IPS DF 4.7 (cell line): ENCODE measurements around the gene MITF.

Experiments used
- DNase-seq: peaks from one replicate; pipeline ENCODE4 v3.0.0-alpha.2; 2013; ENCODE audit warnings: low spot score; ENCODE audit errors: extremely low read depth

The MITF gene

DNA sequence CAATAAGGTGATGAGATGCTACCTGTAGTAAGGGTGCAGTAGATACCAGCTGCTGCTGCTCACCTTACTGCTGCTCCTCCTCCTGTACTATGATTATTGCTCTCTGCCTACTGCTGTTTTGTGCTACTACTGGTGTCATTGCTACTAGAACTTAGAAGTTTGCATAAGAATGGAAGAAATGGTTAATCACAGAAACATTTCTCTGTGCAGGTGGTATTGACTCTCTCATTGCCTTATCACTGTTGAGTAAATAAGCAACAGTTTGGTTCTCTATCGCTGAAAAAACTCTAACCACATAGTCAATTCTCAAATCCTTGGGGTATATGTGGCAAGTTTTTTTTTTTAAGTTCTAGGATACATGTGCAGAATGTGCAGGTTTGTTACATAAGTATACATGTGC is 16.5 kb downstream of the MITF start:
- DNase-seq: no peak

DNA sequence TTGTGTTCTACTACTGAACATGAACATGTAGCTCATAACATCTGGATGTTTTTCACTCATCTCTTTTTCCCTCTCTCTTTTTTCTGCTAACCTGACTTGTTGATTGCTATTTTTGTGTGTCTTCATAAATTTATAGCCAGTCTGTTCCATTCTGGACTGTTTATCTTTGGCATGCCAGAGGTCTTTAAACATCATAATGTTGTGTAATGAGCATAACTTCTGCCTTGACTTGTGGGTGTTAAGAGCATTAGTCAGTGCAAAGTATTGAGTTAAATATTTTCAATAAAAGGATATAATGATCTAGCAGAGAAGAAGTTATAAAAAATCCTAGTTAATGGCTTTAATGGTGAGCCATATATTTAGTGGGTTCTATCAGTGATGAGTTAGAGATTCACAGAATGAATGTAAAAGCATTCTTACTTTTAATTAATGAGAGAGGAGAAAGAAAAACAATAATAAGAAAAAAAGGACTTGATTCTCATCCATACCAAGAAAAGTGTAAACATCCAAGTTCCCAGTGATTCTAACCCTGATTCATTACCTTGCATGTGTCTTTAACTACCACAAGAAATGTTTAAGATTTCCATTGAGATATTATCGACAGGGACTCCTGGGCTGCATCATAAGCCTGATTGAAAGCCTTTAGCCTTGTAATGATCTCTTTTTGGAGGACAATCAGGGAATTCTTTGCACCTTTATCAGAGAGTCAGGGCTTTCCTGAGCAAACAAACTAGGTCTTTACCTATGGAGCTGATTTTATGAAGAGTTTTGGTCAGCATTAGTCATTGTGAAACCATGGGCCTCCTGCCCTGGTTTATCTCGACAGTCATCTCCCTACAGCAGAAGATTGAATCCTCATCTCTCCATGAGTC is 22.9 kb downstream of the MITF start:
- no peak for DNase-seq

DNA sequence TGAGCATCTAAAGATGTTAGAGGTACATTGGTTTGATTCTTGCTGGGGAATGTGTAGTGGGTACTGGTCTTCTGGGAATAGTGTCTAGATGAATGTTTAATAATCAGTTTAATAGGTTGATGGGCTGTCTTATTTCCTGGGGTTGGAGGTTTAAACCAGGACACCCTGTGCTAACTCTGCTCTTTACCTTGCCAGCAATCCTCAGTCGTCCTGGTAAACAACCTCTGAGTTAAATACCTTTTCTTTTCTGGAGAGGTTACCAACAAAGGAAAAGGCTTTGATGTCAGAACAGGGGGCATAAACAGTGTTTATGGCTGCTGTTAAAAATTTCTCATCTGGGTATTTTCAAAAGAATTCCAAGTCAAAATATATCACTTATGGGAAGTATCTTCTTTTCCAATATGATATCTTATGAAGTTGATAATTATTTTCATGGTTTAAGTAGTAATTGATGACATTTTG is 23.5 kb downstream of the MITF start:
- no peak for DNase-seq

DNA sequence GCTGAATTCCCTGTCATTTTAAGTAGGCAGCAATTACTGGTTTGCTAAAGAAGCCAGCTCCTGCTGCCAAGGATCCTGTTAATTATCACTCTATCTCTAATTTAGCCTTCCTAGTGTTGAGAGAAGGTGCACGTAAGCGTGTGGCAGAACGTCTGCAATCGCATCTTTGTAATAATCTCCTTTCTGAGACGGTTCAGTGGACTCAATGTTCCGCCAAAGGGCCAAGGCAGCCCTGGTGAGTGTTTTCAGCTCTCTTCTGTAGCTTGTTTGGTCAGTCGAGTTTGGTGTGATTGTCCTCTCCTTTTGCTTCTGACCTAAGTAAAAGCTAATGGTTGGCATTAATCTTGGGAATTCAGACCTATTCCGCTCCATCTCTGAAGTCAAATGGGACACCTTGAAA is 24.2 kb downstream of the MITF start:
- DNase-seq: no peak

DNA sequence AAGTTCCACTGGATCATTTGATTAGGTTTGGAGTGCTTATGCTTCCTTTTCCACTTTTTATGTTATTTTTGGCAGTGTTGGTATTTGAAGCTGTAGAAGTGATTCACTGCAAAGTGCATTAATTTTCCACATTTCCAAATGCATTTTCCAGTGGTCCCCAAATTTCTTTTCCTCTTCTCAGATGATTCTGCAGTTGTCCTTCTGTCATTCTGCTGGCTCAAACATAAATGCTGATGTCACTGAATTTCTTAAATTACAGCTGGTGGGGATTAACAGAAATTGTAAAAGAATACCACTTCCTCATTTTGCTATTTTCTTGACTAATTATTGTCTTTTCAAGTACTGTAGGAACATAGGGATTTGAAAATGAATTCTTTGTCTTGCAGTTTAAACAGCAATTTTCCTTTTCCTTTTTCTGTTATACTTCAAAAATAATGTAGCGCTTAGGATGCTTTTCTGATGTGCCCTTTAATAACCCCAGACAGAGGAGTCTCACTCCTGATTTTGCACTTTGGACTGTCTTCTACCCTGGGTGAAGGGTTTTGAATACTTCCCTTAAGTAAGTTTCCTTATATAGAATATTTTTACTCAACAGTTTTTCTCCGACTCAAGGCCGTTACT is 25.0 kb downstream of the MITF start:
- DNase-seq: no peak

DNA sequence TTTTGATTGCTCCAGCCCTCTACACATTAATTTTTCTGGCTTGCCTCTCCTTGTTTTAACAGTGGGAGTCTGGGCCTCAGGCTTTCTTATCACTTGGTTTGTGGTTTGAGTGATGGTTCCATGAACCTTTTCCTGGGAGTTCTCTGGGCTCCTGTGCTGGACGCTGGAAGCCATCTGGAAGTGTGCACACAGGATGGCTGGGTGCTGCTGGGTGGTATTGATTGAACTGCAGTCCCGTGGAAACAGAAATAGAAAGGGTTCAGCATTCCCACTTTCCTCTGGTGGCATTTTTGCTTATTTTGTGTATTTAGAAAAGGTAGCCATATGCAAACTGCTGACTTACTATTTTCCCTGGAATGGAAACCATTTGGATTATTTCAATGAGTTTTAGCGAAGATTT is 25.6 kb downstream of the MITF start:
- no peak for DNase-seq

DNA sequence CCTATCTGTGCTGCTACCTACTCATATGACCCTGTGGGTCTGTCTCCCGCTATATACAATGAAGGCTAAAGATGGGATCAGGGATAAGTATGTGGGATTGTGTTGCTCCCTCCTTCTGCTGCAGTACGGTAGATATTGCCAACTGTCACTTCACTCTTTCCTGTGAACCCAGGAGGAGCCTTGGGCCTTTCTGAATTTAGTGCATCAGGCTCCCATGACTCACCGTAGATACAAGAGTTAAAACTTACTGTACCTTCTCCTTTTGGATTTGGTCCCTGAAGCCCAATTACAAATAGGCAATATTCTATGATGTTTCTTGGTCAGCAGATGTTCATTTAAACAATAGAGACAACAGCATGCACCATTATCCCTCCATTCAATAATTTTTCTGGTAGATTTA is 27.4 kb downstream of the MITF start:
- DNase-seq: no peak

DNA sequence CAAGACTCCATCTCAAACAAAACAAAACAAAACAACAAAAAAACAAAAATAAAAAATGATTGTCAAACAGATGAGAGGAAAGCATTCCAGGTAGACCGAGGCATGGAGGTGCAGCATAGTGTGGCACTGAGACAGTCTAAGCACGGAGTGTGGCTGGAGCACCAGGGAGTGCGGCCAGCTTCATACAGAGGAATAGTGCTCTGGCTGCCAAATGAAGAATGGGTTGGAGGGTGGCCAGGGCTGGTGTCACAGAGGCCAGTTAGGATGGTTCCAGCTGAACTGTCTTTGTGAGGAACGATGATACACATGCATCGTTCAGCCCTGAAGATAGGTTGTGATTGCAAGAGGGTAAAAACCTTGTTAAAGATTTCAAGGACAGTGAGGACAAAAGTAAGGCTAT is 28.3 kb downstream of the MITF start:
- no peak for DNase-seq

DNA sequence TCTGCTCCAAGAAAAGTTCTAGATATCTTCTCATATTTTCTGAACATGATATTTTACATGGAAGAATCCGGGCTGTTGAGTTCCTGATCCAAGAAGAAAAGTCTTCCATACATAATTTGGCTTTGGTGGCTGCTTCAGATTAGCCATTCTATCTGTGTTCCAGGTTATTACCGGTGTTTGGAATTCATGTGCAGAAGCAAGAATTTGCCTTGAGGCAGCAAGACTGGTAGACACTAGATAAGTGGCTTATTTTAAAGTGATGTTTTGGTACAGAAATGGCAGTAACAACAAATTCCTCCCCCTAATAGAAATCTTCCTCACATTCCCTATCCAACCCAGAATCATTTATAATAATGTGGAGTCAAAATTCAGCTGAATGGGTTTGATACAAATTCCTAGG is 29.2 kb downstream of the MITF start:
- no peak for DNase-seq

DNA sequence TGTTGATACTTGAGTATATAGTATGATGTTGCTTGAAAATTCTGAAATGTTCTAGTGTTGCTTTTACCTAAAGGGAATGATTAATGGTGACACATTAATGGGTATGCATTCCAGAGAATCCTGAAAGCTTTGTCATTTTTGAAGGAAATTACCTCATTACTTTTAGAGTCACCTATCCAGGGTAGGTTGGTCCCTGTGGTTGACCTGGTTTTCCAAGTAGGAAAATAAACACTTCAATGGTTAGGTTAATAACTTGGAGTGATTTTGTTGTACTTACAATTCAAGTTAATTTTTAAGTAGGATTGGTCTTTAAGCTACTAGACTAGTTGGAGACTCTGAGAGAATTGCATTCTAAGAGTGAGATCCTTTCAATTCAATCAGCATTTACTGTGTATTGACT is 31.0 kb downstream of the MITF start:
- no peak for DNase-seq

DNA sequence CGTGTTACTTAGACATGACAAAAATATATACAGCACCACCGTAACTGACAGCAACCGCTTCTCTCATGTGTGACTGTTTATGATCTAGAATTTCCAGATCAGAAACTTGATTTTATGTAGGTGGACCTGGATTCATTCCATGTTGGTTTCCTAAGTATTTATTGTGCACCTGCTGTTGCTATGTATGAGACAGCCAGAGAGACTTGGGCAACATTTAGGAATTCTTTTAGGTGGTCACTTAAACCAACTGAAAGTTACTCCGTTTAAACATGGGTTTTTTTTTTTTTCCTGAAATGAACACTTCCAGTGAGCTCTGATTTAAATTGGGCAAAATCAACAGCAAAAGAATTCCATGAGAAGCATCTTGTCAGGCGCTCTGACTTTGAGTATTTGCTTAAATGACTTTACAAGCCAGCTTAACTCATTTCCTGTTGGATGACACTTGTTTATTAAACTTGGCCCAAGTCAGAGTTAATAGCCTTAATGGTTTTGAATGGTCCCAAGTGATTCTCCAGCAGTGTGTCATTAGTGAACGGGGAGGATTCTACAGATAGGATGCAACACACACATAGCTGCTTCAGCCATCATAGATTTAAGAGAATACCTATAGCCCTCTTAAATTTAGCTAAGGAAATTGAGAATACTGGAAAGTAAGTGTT is 31.8 kb downstream of the MITF start:
- no peak for DNase-seq

DNA sequence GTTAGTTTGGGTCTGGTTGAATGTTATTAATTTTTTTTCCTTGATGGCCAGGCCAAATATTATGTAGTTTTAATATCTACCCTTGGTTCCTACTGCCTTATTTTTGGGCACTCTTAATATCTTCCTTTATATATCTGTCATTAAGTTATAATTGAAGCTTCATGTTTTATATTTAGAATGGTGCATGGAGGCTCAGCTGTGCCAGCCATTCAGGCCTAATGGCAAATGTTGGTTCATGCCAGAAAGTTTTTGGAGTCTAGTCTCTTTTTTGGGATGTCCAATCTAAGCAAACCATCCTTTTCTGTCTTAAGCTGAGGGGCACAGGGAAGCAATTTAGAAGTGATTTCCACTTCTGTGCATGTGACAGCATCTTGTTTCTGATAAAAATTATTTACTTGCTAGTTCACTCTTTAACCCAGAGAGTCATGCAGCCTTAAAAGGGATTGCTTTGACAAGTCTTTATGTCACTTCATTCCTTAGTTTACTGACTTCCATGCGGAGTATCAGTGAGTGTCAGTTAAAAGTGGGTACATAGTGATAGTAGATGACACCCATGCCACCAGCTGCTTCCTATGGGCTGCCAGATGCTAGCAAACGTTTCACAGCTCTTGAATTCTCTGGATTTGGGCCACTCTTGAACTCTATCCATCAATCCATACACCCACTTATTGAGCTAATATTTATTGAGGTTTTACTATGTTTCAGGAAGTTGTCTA is 33.0 kb downstream of the MITF start:
- no peak for DNase-seq

DNA sequence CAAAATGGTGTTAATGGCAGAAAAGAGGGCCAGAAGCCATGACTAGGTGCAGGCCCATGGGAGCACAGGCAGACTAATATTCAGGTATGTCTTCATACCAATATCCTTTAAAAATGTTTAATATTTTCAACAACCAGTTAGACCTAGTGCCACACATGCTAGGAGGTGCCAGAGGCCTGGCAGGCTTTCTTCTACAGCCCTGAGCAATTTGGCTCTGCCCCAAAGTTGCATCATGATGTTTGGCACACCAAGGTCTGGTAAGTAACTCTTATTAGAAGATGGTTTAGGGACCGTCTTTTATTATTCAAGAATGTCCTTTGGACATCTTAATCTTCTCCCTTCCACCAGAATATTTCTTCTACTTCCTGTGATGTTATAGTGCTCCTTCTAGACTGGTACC is 34.8 kb downstream of the MITF start:
- DNase-seq: no peak

DNA sequence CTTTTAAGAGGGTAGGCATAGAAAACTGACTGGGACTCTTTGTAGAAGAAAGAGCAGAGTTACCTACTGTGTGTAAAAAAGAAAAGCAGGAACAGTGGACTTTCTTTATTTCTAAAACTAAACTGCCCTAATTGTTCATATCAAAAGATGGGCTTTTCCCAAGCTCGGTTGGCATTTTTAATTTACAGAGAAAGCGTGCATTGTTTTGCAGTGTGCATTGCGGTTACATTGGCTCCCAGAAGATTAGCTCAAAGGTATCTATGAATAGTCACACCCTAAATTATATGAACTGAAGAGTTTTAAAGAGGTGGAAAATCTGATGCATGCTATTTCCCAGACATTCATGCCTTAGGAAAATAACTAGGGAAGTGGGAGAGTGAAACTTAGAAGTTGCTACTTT is 36.5 kb downstream of the MITF start:
- no peak for DNase-seq

DNA sequence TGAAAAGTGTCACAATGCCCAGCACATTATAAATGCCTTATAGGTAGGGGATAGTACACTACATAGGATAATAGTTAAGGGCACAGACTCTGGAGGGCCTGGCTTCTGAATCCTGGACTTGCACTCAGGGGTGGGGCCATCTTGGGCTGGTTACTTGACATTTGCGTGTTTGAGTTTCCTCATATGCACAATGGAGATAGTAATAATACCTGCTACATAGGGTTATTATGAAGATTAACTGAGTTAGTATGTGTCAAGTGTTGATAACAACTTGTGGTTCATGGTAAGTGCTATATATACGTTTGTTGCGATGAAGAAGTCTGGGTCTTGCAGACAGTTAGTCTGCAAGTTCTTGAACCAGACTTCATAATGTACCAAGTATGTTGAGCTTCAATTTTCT is 37.0 kb downstream of the MITF start:
- no peak for DNase-seq

DNA sequence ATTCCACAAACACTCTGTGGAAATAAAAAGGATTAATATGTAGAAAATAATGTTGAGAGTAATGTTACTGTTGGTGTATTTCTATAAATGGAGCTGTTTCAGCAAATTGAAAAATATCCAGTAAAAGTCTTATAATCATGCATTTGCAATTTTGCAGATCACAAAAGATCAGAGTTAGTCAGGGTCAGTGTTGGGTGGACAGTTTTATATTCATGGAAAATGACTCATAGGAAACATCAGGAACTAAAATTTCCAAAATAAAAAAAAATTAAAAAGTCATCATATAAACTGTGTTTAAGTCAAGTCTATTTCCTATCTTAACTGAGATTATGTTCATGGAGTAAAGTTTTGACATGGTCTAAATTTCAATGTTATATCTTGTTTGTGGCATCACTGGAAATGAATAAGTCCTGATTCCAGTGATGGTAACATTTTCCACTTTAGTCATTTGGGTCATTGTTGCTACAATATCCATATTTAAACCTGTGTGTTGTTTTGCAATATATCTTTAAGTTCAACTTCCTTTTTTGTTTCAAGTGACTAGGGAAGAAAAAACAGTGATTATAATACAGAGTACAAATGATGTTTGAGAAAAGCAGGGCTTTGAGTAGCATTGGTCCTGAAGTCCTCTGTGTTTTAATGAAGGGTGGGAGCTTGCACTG is 37.8 kb downstream of the MITF start:
- DNase-seq: no peak

DNA sequence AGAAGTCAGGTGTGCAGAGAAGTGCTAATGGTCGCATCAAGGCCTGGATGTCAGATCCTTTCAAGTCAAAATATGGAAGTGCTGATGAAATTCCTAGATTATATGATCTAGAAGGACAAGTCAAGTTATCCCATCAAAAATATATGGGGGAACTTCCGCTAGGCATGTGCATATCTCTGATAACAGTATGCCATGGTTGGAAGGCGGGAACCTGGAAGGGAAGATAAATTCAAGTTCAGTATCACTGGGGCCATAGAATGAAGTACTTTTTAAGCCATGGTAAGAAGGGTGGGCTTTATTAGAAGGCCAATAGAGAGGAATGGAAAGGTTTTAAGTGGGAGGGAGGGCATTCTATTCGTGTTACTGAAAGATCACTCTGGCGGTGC is 38.3 kb downstream of the MITF start:
- no peak for DNase-seq

DNA sequence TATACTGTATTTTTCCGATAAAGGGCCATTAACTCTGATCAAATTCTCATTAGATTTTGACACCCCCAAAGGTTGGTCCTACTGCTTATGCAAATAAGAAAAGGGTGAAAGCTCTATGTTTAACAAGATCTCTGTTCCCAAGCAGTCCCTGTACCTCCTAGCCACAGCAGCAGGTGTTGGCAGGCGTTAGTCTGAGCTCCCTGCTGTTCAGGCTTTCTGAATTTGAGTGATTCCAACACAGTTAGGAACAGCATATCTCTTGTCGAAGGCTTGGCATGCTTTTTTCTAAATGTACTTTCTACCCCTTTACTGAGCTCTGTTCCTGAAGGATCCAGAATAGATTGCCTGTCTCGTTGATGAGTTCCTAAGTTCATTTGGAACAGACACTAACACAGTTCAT is 42.3 kb downstream of the MITF start:
- DNase-seq: no peak

DNA sequence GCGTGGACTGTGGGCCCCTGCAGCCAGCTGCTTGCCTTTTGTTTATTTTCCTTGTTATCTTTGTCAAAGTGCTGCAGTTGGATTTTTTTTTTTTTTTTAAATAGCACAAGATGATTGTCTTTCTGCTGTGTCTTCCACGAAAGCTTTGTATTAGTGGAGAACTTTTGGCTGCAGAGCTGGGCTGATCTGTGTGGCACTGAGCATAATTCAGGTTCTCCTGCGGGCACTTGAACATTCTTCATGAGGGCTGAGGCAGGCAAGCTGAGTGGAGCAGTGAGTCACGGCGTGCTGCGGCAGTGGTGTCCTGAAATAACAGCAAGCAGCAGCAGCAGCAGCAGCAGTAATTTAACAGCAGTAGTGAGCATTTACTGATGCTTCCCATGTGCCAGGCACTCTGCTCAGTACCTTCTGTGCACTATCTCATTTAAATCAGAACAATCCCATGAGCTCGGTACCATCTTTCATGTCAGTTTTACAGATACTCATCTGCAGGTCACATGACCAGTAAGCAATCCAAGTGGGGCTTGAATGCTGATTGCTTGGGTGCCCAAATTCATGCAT is 45.8 kb downstream of the MITF start:
- DNase-seq: no peak

DNA sequence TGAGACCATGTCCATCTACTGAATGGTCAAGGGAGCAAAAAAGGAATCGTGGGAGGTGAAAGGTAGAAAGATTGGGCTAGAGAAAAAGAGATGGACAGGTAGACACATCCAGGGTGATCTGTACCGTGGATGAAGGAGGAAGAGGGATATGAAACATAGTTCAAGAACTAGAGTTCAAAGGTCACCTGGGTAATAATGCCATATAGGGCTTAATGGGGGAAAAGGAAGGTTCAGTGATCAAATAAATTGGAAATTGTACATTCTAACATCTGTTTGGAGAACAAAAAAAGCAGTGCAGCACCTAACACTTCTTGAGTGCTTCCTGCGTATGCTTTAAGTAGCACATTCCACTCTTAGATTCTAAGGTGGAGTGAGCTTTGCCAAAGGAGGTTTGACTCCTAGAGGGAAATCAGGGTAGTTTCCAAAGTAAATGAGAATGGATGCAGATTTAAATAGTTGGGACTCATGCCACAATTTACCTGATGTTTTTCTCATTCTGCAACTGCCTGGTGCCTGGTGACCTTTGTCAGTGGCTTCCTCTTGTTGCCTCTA is 46.6 kb downstream of the MITF start:
- DNase-seq: no peak

DNA sequence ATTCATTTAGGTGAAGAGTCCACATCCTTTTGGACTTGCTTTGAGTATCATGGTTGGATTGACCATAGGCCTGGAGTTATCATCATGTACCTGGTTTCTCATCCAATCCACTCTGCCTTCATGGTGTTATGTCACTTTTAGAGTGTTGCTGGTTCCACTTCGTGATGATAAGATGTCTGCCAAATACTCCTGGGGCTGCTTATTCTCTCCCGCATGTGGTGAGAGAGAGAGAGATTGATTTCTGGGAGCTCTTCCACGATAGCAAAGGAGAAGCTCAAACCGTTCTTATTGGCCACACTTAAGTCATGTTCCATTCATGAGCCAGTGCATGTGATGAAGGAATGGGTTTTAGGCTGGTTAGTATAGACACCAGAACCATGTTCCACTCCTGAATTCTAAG is 47.6 kb downstream of the MITF start:
- no peak for DNase-seq
